HG03097 (cell line): ENCODE measurements around the gene MIGA2.

Source experiments
- ATAC-seq: cut with Tn5 transposase; IDR thresholded peaks from one replicate; pipeline ENCODE4 v1.9.1; 2021; ENCODE audit not compliant: unreplicated experiment, low FRiP score

The MIGA2 gene

DNA sequence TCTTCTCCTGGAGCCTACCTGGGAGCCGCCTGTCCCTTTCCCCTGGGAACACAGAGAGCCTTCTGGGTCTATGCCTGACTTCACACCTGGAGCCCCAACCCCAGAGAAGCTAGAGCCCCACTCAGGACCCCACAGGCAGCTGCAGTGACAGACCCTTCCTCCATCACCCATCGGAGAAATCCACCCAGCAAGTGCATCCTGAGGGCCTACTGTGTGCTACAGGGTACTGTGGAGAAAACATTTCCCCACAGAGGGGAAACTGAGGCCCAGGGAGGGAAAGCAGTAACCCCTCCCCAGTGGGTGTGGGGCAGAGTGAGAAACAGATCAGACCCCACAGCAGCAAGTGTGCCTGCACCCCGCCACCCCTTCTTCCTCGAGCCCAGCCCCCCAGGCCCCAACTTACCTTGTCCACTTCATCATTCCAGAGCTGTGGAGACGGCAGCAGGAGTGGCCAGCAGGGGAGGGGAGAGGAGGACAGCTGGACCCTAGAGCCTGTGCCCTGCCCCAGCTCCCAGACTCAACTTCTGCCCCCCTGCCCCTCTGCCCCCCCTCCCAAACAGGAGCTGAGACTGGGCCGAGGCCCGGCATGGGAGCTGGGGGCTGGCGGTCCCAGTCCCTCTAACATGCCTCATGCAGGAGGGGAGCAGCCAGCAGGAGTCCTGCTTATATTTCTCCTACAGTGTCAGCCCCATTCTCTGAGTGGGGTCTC, 26.0 kb upstream of the MIGA2 start:
- no peak for ATAC-seq

DNA sequence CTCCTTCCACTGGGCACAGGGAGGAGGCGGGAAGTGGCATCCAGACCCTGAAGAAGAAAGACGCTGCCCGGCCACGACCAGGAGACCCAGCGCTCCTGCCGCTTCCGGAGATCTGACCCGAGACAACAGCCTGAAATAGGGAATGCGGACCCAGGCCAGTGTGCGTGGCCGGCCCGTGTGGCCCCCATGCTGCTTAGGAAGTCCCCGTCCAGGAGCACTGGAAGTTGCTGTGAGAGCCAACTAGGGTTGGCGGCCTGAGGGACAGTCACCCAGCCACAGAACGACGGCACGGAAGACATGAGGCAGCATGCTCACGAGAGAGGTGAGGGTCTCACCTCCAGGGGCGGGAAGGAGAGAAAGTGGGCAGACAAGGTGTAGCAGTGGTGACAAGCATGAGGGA, 25.3 kb upstream of the MIGA2 start:
- no peak for ATAC-seq

DNA sequence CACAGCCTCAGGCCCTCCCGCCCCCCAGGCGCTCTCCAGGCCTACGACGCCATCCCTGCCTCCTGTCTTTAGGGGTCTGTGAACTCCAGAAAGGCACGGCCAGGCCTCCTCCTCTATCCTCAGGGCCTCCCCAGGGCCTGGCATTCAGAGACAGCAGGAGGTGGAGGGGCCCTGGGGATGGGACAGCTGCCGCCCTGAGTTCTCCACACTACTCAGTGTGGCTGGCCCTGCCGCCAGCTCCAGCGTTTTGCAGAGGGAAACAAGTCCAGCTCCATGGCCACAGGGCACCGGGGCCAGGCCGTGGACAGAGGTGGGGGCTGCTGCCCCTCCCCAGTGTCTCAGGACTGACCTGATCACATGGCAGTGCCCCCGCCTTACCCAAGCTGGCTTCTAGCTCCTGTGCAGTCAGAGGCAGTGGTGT, 24.7 kb upstream of the MIGA2 start:
- ATAC-seq: no peak

DNA sequence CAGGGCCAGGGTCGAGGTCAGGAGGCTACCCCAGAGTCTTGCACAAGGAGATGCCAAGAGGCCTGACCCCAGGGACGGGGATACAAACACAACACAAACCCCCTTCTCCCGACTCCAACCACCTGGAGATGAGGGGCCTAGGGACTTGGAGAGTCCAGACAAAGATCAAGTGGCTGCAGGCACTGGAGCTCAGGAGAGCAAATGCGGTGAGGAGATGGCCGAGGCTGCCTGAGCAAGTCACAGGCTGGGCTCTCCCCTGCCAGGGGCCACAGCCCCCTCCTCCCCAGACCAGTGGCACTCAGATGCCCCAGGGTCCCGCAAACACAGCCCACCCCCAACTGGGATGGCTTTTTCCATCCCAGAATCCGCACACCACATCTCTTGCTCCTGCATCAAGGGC, 24.1 kb upstream of the MIGA2 start:
- ATAC-seq: no peak

DNA sequence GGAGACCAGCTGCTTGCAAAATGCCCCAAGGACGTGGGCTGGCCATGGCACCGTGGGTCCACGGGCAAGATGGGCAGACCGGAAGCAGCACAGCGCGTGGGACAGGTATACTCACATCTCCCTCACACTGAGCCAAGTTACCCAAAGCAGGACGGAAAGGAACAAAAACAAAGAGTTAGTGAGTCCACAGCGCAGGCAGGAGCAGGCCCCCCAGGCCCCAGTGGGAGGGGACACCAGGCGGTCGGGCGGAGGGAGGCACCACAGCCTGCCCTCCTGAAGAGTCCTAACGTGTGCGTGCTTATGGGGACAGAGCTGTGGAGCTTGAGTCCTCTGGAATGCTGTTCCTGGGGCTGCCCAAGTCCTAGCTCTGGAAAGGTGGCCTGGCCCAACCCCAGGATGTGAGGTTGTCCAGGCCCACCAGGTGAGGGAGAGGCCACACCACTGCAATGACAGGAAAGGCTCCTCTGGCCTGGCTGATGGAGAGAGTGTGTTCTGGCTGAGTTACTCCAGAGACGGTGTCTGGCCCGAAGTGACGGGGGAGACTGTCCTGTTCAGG, 23.5 kb upstream of the MIGA2 start:
- no peak for ATAC-seq

DNA sequence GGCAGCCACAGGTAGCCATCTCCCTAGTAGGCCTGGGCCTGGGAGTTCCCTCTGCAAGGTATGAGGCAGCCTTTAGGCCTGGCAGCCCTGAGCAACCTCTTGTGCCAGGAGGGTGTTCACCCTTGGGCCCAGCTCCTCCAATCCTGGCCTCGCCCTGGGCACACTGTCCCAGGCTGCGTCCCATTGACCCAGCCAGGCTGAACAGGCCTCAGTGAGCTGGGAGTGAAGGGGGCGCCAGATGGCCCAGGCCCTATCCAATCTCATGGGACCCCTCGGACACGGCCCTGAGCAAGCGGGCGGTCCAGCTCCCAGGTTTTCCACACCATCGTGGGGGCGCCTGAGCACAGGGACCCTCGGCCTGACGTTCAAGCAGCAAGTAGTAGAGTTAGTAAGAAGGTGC, 22.8 kb upstream of the MIGA2 start:
- ATAC-seq: no peak

DNA sequence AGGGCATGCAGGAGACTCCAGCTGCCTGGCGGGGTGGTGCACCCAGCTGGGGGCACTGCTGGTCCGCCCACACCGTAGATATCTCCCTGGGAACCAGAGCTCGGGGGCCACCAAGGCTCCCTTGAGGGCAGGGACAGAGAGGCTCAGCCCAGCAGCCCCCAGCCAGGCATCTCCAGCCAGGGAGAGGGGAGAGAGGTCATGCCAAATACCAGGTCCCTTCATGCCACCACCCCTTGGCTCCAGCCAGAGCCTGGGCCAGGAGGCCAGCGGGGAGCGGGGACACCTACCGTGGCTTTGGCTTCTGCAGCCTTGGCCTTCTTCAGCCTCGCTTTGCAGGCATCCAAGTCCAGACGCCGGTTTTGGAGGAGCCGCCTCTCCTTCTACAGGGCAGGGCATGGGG, 22.3 kb upstream of the MIGA2 start:
- no peak for ATAC-seq

DNA sequence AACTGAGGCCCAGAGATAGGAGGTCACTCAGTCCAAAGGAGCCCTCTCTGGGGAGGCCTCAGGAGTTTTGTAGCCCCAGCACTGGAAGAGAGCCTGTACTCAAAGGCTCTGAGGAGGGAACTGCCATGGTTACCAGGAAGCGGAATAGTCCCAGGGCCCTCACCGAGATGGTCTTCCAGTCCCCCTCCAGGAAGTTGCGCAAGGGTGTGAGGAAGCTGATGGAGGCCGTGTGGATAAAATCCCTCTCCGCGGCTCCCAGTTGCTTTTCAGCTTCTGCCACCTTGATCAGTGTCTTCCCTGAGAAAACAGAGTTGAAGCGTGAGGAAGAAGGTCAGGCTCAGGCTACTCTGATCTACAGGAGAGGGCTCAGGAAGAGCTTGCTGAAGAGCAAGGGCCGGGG, 21.8 kb upstream of the MIGA2 start:
- ATAC-seq: no peak

DNA sequence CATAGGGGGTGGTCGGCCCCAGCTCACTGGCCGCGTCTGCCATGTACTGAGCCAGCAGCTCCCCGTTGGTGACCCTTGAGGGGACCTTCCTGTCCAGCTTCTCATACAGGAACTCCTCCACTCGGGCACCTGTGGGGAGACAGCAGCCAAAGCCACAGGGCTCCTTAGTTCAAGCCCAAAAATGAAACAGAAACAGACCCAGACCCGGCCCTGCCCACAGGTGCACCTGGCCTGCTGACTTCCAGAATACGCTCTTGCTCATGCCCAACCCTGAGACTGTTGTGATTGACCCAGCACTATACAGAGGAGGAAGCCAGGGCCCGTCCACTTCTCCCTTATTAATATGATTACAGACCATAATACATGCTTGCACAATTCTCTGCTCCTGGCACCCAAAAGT, 15.3 kb upstream of the MIGA2 start:
- ATAC-seq: no peak

DNA sequence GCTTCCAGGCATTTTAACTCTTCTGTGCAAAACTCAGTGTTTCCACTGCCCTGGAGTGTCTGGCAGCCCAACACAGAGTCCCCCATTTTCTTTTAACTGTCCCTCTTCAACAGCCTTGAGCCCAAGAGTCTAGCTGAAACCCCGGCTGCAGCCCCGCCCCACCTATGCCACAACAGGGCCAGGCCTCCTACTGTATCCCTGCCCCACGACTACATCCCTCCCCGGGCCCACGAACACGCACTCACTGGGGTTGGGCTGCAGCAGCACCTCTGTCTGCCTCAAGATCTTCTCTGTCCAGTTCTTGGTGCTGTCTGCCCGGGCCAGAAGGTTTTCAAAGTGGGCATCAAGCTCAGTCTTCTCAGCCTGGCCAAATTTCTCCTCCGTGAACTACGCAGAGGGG, 14.4 kb upstream of the MIGA2 start:
- ATAC-seq: no peak

DNA sequence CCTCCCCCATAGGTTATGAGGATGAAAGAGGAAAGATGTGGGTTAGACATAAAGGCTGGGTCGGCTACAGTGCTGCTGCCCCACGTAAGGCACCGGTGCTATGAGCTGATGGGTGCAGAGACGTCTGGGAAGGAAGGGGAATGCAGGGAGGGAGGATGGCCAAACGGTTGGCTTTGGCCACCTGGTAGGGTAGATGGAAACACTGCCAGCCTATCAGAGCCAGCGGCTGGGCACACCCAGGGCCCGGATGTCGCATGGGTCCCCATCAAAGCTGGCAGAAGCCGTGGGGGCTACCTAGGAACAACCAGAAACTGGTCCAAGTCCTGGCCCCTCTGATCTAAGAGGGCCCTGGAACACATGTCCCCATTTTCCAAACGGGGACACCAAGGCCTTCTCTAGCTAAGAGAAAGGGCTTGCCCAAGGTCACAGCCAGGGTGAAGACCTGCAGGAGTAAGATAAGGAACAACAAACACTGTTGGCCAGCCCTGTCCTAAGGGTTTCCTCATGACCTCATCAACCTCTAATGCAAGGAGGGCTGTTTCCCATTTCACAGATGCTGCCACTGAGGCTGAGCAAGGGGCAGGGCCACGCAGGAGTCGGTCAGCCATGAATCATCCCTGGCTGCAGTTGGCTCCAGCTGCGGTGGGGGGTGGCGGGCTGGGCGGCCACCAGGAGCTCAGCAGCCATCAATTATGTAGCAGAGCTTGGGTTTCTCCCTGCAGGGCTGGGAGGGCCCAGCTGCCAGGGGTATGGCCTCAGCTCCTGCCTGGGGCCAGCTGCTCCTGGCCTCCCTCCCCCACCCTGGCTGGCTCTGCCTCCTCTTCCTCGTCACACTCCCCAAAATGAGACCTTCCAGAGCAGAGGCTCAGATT, 13.2 kb upstream of the MIGA2 start:
- no peak for ATAC-seq

DNA sequence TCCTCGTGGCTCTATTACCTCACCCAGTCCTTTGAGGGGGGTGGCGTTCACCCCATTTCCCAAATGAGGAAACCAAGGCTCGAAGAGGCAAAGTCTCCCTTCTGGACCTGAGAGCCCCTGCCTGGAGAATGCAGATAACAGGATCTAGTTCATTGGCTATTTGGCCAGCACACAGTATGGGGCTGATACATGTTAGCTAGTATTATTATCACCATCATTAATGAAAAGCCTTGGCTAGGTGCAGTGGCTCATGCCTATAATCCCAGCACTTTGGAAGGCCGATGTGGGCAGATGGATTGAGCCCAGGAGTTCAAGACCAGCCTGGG, 12.6 kb upstream of the MIGA2 start:
- no peak for ATAC-seq

DNA sequence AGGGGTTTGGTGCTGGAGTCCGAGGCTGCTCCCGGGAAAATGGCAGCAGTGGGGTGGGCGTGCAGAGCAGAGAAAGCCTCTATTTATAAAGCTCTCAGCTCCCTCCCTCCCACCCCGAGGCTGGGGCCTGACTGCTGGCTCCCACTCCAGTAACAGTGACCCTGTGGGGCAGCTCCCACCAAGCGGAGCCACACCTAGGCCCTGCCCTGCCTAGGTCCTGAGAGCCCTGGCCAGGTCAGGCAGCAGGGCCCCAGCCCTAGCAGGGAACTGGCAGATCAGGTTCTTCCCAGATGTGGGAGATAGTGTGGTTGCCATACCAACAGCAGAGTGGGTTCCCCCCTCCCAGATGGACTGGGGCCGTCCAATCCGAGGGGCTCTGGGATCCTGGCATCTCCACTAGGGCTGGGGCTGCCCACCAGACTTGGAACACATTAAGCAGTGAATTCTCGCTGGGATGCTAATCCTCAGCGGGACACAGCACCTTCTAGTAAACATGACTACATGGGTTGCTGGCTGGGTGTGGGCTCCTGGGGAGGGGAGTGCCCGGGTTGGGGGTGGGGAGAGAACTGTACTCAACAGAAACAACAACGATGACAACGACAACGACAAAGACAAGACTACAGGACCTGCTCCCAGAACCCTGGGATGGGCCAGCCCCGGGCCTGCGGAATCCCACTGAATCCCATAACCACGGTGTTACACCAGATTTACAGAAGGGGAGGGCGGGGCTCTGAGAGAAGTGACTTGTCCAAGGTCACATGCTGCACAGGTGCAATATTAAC, 9.8 kb upstream of the MIGA2 start:
- no peak for ATAC-seq

DNA sequence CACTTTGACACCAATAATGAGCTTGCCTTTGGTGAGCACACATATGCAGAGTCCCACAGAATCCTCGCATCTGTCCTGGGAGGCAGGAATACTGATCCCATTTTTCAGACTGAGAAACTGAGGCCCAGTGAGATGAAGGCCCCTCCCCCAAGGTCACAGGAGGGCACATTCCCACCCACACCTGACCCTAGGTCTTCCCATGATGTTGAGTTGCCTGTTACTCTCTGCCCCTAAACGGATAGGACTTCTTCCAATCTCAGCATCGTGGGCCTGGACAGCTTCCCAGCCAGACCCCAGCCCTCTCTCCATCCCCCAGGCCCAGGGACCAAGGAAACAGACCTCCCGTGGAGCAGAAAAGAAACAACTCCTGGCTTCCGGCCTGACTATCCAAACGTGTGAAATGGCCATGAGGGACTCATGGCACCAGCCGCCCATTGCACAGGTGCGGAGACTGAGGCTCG, 9.2 kb upstream of the MIGA2 start:
- ATAC-seq: no peak

DNA sequence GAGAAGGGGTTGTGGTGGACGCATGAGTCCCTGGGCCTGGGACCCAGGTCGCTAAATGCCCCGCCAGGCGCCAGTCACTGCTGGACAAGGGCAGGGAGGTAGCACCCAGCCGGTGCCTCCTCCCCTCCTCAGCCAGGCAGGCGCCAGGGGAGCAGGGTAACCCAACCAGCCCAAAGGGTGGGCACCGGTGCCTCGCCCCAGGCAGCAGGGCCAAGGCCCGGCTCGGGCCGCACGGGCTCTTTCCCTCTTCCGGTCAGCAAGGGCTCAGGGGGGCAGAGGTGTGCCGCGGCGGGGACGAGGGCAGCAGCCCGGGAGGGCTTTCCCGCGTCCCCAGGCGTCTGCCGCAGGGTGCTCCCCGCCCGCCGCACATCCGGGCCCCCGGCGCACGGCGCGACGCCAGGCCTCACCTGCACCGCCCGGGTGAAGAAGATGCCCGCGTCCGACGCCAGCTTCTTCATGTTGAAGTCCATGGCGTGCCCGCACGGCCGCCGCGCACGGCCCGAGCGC, 8.7 kb upstream of the MIGA2 start:
- peak; percentile 29 for ATAC-seq

DNA sequence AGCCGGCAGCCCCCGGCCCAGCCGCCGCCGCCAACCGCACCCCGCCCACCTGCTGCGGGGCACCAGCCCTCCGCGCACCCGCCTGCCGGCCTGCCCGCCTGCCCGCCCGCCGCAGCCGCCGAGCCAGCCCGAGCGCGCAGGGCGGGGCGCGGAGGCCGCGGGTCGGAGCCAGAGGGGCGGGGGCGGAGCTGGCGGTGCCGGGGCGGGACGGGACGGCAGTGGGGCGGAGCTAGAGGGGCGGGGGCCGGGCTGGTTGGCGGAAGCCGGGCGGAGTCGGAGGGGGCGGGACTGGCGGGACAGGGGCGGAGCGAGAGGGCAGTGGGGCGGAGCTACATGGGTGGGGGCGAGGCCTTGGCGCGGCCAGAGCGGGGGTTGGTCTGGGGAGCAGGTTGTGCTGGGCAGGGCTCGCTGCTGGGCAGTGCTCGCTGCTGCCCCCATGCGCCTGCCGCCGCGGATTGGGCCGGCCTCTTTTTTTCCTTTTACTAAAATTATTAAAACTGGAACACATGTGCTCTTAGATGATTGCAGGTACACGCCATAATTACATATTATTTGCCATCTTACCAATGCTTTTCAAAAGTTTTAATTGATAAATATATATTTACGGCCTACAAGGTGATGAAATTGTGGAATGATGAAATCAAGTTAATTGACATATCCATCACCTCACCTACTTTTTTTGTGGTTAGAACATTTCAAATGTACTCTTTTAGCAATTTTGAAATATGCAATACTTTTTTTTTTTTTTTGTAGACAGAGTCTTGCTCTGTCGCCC, 8.0 kb upstream of the MIGA2 start, which contains the start of gene SH3GLB2:
Gene SH3GLB2, minus strand, starts transcription at position 140 of the 775 bp plus-strand sequence. CDS start 177 bp downstream, outside the sequence.
- ATAC-seq: peak; percentile 75

DNA sequence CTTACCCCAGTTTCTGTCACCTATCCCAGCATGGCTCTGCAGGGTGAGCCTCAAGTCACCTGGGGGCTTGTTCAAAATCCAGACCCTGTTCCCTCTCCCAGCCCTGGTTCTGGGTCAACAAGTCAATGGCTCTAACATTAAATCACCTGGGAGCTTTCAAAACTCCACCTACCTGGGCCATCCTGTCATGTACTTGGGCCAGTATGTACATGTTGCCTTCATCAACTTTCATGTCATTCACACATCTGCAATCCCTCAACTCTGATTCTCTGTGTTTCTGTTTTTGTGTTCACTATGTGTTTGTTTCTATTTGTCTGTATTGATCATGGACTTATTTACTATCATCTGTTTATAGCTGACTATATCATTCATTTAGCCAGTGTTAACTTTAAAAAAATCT, 6.2 kb upstream of the MIGA2 start:
- ATAC-seq: no peak

DNA sequence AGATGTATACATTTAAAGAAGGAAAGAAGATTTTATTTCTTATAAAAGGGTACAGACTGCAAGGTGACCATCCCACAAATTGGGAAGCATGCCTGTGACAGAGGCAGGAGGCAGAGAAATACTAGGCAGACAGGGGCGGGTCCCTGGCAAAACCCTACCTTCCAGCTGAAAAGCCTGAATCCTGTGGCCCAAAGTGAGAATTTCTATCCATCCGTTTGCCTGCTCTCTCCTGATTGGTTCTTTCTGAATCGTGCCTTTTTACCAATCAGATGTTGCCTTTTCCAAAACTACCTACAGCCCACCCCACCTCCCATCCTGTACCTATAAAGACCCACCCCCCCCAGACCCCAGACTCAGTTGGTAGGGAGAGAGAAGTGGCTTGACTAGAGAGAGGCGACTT, 4.9 kb upstream of the MIGA2 start:
- ATAC-seq: no peak

DNA sequence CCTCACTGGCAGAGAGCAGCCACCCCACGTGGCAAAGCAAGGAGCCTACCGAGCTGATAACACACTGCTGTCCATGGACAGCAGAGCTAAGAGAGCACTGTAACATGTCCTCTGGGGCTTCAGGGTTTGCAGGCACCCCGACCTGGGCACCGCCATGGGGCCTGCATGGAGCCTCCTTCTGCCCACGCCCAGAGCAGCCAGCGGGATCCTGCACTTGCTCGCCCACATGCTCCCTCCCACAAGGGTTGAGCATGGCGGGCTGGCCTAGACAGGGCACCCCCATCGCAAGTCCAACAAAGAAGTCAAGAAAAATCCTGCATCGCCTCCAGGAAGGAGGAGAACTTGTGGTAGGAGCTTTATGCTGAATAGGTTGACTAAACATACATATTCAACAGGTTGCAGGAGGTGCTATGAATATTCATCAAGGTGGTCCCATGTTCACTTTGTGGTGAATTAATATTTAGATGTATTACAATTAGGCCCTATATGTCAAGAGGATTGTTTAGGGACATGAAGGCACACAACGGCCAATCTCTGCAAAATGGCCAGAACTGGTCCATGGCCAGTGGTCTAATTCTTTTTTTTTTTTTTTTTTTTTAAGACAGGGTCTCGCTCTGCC, 3.8 kb upstream of the MIGA2 start:
- no peak for ATAC-seq

DNA sequence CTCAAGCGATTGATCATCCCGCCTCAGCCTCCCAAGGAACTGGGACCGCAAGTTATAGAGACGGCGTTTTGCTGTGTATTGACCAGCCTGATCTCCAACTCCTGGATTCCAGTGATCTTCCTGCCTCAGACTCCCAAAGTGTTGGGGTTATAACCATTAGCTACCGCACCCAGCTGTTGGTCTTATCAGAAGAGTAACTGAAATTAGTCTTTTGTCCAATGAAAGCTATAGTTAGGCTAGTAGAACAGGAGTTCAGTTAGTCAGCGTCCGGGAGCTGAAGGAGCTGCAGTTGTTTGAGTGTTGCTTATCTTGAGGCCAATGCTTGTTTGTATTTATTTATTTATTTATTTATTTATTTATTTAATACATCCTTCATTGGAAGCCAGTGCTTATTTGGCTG, 3.2 kb upstream of the MIGA2 start:
- ATAC-seq: no peak
